ENCODE measurements around the gene NR3C2.
"Not testable (repeated sequence)": the region's sequence is repeated elsewhere in the genome, so short reads cannot be mapped to it uniquely, and the experiment has no call there.

The NR3C2 gene

GRCh38 chr4:148170408-148171365 lies 271.5 kb downstream of the NR3C2 start:
- DNase-seq (ENCODE audit: low spot score): peak; percentile 59

DNA sequence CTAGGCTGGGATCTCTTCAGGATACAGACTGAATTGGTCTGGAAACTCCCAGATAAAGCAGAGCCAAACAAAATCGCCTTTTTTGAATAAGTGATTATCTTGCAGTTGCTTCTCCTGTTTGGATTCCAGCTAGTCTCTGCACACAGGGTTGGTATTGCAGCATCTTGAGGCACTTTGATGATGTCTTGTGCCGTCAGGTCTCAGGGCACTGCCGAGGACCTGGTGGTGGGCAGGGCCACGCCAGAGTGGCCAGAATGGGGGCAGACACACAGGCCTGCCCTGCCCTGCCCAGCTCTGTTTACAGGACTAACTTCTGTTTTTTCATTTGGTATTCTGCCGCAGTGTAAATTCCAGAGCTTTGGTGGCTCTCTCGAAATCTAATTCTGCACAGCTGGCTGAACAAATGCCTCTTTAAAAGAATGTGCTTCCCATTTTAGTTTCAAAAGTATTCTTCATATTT lies 276.1 kb downstream of the NR3C2 start:
- peak; percentile 4 for DNase-seq (ENCODE audit: low spot score)

- DNase-seq (ENCODE audit: low spot score): no peak
Observed at GRCh38 chr4:148164557-148164956, 277.7 kb downstream of the NR3C2 start.

GRCh38 chr4:148162991-148163390 lies 279.2 kb downstream of the NR3C2 start:
- DNase-seq (ENCODE audit: low spot score): no peak

- DNase-seq (ENCODE audit: low spot score): no peak
Observed at GRCh38 chr4:148162519-148162918, 279.7 kb downstream of the NR3C2 start.

DNA sequence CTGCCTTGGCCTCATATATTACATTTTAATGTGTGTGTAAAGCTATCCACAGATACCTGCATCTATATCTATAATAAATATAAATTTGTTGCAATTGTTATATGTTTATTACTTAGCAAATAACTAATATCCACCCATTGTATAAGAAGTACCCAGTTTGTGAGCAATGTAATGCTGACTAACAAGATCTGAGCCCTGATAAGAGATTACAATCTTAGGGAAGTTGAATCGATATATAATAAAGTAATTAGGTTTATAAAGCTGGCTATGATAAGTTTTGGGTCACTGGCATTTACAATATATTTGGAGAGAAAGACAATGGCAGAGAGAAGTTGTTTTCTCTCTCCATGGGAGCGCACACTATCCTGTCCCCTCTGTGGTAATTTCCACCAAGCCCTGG lies 280.6 kb downstream of the NR3C2 start:
- DNase-seq (ENCODE audit: low spot score): no peak

- DNase-seq (ENCODE audit: low spot score): no peak
Observed at GRCh38 chr4:148159793-148160192, 282.4 kb downstream of the NR3C2 start.

- DNase-seq (ENCODE audit: low spot score): no peak
Observed at GRCh38 chr4:148154769-148155168, 287.4 kb downstream of the NR3C2 start.

DNA sequence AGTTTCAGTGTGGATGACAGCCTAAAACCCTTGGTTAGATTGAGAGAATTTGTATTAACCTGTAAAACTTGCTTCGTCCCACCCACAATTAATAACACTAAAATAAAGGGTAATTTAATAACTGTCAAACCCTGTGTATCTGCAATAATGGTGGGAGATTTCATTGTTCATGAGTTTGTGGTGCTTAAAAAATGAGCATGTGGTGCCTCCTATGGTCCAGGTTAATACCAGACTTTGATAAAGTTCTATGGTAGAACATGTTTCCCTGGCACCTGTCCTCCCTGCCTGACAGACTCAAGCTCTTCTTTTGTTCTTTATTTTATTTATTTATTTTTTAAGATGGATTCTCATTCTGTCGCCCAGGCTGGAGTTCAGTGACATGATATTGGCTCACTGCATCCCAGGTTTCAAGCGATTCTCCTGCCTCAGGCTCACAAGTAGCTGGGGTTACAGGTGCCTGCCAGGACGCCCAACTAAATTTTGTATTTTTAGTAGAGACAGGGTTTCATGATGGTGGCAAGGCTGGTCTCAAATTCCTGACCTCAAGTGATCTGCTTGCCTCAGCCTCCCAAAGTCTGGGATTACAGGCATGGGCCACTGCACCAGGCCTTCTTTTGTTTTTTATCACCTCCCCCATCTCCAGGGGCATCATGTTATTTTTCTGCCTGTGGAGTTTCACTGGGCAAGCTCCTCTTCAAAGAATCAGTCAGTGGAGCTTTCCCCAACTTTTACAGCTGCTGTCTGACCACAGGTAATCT lies 289.2 kb downstream of the NR3C2 start:
- DNase-seq (ENCODE audit: low spot score): no peak

DNA sequence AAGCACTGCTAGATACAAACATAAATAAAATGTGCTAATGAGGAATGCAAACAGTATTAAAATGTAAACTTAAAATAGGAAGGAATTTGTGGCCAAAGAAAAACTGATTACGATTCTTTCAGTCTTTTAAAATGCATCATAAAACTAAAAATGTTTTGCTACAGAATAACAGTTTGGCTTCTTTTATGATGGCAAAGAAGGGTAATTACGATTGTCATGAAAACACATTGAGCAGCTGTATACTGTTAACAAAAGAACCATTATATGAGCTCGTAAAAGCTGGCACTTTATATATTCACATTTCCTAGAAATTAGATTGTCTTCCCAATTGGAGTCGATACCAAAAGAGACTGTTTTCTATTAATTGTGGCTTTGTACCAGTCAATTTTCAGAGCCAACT lies 290.4 kb downstream of the NR3C2 start:
- DNase-seq (ENCODE audit: low spot score): no peak

DNA sequence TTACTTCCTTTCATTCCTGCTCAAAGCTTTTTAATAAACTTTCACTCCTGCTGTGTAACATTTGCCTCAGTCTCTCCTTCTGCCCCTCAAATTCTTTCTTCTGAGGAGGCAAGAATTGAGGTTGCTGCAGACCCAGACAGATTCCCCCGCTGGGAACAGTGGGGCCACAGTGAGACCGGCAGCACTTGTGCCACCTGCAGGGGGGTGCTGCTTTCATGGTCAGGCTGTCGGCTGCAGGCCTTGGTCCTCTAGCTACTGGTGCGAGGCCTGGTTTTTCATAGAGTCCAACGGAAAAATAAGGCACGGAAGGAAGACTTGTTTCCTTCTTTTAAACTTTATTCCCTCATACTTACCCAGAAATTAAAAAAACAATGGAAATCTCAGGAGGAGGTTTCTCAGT lies 296.7 kb downstream of the NR3C2 start:
- no peak for DNase-seq (ENCODE audit: low spot score)

DNA sequence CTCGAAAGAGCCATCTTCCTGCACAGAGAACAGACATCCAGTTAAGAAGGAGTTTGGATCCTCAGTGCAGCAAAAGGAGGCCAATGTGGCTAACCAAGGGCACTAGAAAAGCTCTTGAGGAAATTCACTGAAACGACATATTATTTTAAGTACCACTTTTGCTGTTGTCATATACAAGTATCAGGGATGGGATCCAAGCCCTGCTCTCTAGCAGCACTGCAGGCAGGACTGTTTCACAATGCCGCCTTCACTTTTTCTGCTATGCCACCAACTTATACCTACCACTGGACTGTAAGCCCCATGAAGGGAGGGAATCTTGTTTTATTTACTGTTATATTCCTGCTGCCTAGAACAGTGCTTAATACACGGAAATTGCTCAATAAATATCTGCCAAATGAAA lies 299.0 kb downstream of the NR3C2 start:
- no peak for DNase-seq (ENCODE audit: low spot score)

- no peak for DNase-seq (ENCODE audit: low spot score)
Observed at GRCh38 chr4:148141501-148141900, 300.7 kb downstream of the NR3C2 start.

GRCh38 chr4:148126825-148127224 lies 315.4 kb downstream of the NR3C2 start:
- DNase-seq (ENCODE audit: low spot score): no peak

DNA sequence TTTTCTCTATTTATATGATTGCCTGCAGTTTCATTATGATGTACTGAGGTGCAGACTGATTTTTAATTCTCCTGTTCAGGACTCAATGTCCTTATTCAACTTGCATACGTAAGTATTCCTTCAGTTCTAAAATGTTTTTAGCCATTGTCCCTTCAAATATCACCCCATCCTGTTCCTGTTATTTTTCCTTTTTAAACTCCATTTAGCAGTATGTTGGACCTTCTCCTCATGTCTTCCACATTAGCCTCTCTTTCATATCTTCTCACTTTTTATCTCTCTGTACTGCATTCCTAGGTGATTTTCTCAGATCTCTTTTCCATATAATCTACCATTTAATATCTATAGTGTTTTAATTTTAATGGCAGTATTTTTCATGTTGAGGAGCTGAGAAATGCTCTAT lies 317.7 kb downstream of the NR3C2 start:
- DNase-seq (ENCODE audit: low spot score): no peak

- not testable (repeated sequence) for DNase-seq (ENCODE audit: low spot score)
Observed at GRCh38 chr4:148123161-148123560, 319.1 kb downstream of the NR3C2 start.

- DNase-seq (ENCODE audit: low spot score): no peak
Observed at GRCh38 chr4:148120216-148120615, 322.0 kb downstream of the NR3C2 start.

DNA sequence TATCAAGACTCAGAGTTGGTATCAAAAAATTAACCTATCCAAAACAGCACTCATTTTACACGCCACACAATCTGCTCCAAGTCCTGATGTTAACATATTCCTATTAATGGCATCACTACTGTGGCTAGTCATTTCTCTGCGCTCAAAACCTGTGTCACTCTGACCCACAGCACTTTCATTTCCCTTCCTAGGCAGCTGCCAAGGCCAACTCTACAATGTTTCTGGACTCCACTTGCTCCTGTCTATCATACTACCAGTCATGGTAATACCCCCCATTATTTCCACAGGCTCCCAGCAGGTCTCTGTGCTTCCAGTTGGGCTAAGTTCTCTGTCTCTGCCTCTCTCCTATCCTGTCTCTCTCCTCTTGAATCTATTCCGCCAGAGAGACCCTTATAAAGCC lies 323.6 kb downstream of the NR3C2 start:
- DNase-seq (ENCODE audit: low spot score): no peak

GRCh38 chr4:148118179-148118578 lies 324.0 kb downstream of the NR3C2 start:
- DNase-seq (ENCODE audit: low spot score): no peak

DNA sequence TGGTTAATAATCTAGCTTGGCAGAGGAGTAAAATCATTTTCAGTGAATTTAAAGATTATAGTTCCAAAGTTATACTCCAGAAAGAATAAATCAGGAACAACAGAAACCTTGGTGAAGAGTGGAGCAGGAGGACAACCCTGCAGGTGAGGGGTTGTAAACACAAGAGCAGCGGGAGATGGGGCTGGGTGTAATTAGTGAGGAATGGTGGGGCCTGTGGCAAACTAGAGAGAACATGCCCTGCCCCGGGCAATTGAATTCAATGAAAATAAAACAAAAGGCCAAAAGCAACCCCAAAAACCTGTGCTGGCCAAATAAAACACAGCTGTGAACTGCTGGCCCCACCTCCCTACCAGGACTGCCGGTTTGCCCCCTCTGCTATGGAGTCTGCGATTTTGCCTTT lies 325.2 kb downstream of the NR3C2 start:
- DNase-seq (ENCODE audit: low spot score): no peak

GRCh38 chr4:148116264-148116663 lies 325.9 kb downstream of the NR3C2 start:
- no peak for DNase-seq (ENCODE audit: low spot score)

- DNase-seq (ENCODE audit: low spot score): peak; percentile 11
Observed at GRCh38 chr4:148114436-148114835, 327.8 kb downstream of the NR3C2 start.

Measured in kidney tubule cell (primary cell).